ENCODE results near the gene CNGB1.
"Not testable (repeated sequence)": the region's sequence is repeated elsewhere in the genome, so short reads cannot be mapped to it uniquely, and the experiment has no call there.

CNGB1 gene

GRCh38 chr16:57970970-57971369, at the start of gene CNGB1:
Gene CNGB1 (minus strand): TSS chr16:57971128. CDS start chr16:57967286, 3,842 bp downstream.
- no peak for DNase-seq

DNA sequence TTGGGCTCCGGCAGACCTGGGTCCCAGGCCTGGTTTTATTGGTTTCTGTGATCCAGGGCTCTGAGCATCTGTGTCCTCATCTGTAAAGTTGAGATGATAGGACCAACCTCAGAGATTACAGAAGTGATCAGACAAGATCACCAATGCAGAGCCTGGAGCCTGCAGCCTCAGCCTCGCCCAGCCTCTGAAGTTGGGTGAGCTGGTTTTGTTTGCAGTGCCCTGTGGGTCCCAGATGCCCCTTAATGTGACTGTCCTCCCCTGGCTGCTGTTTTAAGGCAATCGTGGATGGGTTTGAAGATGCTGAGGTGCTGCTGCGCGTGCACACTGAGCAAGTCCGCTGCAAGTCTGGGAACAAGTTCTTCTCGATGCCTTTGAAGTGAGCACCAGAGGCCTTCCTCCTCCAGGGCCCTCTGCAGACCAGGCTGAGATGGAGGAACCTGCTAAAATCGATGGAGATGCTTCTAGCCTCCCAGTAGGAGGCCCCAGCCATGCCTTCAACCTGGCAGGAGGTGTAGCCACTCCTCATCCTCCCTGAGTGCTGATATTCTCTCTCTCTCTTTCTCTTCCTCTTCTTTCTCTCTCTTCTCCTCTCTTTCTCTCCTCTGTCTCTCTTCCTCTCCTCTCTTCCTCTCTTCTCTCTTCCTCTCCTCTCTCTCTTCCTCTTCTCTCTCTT, 49.1 kb upstream of the CNGB1 start:
- DNase-seq, result no peak

GRCh38 chr16:58018803-58019202, 47.9 kb upstream of the CNGB1 start:
- DNase-seq, result no peak

DNA sequence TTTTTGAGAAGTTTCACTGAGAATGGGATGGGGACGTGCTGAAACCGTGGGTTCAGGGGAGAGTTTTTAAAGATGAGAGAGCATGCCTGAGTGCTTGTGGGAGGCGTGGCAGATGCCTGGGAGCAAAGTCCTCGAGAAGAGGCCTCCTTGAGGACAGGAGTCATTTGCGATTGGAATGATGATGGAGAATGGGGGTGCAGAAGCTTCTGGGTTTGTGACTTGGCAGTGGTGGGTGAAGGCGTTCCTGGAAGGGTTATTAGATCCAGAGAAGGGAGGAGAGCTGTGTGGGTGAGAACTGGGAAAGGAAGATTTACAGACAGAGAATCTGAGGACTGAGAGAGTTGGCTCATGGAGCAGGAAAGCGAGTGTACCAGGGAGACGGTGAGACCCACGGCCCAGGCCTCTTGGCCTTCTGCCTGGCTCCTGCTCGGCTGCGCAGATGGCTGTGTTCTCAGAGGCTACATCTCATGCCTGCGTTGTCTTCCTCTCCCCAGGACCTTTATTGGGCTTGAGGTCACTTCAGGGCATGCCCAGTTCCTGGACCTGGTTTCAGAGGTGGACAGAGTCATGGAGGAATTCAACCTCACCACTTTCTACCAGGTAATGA, 46.0 kb upstream of the CNGB1 start:
- DNase-seq, result no peak

DNA sequence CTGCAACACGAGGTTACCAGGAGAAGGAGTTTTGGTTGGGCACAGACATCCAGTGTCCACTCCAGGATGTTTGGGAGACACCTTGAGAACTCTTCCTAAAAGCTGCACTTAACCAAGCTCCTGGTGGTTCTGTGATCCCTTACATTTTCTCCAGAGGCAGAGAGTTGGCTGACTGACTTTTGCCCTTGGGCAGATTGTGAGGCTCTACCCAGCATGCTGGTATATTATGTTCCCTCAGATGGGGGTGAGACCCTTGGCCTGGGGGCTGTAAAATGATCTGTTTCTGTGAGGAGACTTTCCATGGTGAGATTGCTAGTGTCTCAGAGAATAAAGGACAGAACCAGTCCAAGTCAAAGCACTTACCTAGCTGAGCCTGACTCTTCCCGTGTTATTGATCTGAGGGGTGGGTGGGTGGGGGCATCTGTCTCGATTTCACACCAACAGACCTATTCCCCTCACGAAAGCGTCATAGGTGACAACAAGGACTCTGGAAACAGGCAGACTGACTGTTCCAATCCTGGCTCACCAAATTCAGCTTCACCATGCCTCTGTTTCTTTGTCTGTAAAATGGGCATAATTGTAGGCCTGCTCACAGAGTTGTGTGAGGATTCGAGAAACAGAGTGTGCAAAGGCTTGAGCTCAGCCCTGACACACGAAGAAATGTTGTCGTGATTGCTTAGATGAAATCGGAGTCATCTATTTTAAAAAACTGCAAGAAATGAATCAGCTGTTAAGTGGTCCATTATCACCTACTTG, 42.5 kb upstream of the CNGB1 start:
- DNase-seq, result no peak

- DNase-seq, result no peak
Observed at GRCh38 chr16:58012481-58012880, 41.6 kb upstream of the CNGB1 start.

- DNase-seq, result no peak
Observed at GRCh38 chr16:58011652-58012051, 40.7 kb upstream of the CNGB1 start.

GRCh38 chr16:58010886-58011285, 40.0 kb upstream of the CNGB1 start:
- DNase-seq, result no peak

DNA sequence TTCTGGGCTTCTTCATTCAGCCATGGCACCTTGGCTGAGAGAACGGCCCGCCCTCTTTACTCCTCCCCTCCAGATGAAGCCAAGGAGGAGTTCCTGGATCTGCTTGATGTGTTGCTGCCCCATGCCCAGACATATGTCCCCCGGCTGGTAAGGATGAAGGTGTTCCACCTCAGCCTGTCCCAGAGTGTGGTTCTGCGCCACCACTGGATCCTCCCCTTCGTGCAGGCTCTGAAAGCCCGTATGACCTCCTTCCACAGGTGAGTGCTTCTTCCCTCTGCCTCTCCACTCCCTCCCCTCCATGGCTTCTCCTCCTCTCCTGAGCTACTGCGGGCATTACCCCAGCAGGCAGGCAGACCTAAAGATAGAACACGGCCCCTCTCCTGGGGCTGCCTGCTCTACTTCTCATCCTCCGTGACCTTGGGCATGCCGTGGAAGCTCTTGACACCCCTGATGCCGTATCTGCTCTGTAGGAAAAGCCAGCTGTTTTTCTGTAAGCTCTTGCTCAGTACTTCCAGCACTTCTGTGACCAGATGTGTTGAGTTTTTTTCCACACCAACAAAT, 39.0 kb upstream of the CNGB1 start:
- DNase-seq, result no peak

- DNase-seq, result not testable (repeated sequence)
Observed at GRCh38 chr16:58004736-58005135, 33.8 kb upstream of the CNGB1 start.

DNA sequence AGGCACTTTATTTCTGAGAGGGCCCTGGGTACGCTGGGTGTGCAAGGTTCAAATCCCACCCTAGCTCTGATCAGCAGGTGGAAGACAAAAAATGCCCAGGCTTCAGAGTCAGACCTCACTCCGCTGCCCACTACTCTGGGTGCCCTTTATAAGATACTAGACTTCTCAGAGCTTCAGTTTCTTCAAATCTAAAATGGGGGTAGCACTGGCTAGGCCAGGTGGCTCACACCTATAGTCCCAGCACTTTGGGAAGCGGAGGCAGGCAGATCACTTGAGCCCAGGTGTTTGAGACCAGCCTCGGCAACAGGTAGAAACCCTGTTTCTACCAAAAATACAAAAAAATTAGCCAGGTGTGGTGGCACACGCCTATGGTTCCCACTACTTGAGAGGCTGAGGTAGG, 32.0 kb upstream of the CNGB1 start:
- DNase-seq, result no peak

- DNase-seq, result no peak
Observed at GRCh38 chr16:58002416-58002800, 31.5 kb upstream of the CNGB1 start.

GRCh38 chr16:58001781-58002415, 31.0 kb upstream of the CNGB1 start:
- no peak for DNase-seq

DNA sequence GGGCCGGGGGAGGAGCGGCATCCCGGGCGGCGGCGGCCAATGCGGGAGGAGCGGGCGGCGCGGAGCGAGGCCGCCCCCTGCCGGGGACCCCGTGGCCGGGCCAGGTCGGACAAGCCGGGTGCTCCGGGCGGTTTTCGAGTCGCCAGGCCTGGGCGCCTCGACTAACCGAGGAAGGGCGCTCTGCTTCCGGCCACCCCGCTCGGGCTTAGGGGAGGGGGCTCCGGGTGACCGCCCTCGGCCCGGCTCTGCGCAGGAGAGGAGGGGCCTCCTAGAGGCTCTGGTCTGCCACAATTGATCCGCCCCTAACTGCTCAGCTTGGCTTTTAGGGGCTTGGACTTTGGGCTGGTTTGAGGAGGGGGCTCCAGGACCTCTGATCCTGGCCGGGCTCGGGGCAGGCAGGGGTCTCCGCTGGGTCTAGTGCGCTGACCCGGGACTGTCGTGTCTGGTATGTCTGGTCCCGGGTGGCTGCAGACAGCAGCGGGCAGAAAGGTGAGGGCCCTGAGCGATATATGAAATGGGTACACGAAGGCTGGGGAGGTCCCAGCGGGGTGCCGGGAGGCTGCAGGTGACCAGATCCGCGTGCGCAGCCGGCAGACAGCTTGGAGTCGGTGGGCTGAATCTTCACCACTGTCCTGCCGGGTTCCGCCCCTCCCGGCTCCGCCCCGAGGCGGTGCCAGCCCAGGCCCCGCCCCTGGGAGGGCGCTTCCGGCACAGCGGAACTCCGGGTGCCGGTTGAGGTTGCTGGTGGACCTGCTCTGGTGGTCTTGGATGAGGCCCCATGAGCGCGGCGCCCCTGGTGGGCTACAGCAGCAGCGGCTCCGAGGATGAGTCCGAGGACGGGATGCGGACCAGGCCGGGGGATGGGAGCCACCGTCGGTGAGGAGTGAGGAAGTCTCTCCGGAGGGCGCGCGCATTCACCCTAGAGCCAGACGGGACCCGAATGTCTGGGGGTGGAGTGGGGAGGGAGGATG, 30.1 kb upstream of the CNGB1 start, which contains the start of gene USB1:
Gene USB1 (plus strand): TSS at position 702 of the 971 bp plus-strand sequence. CDS start 77 bp downstream, at position 779.
- peak; percentile 84 to 89 for DNase-seq

DNA sequence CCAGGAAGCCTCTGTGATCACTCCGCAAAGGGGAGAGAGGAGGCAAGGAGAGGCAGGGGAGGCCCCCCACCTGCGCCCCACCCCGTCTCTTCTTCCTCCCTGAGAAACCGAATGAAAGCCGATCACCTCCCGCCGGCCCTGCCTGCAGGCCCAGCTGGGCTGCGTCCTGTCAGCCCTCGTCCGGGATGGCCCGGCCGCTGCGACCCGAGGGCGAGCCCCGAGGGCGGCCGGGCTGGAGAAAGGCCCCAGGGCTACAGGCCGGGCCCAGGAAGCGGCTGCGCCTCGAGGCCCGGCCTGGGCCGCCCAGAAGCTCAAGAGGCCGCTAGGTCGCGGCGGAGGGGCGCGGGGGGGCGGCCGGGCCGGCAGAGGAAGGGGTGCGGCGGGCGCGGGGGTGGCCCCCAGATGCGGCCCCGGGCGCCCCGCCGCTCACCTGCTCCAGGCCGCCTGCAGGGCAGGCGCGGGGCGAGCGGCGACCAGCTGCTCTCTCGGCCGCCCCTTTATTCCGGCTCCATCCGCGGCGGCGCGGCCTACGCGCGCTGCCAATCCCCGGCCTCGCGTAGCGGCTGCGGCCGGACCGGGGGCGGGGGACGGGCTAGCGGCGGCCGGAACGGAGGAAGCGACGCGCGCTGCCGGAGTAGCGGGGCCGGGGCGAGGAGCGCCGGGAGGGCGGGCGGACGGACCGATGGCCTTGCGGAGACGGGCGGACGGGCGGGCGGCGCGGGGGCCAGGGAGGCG, 29.2 kb upstream of the CNGB1 start, which contains the start of gene ZNF319:
Gene ZNF319 (minus strand): TSS at position 702 of the 735 bp plus-strand sequence. CDS start 2,407 bp downstream, outside the sequence.
- peak in 1 of 2 donors; percentile 26 for DNase-seq

DNA sequence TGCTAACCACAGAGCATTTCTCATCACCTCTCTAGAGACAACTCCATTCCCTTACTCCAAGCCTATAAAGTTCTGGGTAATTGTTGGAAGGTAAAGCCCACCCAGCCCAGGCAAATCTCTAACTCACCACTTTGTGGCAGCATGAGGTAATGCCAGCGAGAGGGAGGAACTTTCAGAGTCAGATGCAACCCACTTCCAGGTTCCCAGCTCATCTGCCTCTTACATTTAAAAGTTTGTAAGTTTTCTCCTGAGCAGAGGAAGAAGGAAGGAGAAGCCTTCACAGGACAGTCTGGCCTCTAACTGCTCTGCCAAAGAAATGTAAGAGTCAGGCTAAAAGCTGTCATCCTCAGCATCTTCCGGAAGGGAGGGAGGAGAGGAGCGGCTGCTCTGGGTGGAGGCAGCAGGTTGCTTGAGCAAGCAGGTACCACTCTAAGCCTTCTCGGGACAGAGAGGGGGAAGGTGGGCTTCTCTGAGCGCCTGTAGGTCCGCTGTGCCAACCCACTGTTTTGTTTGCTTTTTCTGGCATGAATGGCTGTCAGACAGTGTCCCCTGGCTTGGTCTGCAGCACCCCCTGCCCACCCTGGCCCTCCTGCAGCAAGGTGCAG, 28.5 kb upstream of the CNGB1 start:
- peak in 1 of 2 donors; percentile 49 for DNase-seq

DNA sequence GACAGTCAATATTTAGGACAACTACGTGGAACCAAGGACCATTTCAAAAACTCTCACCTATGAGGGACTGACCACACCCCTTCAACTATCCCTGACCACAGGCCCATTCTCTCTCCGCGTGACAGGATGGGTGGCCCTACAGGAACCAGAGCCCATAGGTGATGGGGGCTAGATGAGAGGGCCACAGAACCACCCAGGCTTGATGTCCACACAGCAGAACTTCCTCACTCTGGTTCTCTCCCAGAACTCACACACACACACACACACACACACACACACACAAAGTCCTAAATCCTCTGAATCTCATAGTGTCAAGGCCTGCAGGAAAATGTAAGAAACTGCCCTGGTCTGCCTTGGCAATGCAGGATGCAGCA, 28.1 kb upstream of the CNGB1 start:
- DNase-seq, result no peak

DNA sequence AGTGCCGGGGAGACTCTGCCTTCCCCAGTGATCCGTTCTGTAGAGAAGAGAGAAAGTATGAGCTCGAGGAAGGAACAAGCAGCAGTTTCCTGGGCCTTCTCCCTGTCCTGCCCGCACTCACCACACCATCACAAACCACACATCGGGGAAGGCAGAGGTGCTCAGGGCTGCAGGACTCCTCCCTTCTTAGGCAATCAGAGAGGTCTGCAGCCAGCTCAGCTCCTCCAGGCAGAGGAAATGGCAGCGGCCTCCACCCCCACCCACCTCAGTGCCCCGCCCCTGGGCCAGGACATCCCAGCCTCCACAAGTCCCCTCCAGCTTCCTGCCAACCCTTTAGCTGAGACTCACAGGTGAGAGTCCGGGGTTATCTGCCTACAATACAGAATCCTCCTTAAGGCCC, 27.6 kb upstream of the CNGB1 start:
- peak; percentile 50 to 72 for DNase-seq

DNA sequence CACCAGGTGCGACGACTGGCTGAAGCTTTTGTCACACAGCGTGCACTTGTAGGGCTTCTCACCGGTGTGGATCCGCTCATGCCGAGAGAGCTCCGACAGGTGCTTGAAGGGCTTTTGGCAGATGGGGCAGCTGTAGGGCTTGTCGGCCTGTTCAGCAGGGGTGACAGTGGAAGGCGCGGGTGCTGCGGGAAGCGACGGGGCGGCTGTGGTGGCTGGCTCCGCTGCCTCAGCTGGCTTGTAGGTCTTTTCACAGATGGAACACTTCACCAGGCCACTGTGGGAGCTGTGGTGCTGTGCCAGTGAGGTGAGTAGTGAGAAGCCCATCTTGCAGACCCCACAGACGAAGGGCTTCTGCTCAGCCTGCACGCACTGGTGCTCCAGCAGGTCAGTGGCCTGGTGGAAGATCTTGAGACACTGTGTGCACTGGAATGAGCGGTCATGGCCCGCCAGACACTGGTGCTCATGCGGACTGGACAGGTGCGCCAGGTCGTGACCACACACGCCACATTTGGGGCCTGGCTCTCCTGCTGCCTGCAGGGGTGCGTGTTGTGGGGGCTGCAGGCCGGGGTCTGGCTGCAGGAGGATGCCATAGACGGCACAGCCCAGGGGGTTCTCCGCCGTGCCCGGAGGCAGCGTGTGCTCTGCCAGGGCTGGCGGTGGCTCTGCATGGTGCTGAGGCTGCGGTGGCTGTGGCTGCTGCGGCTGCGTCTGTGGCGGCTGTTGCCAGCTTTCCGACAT, 26.8 kb upstream of the CNGB1 start:
- DNase-seq, result no peak

DNA sequence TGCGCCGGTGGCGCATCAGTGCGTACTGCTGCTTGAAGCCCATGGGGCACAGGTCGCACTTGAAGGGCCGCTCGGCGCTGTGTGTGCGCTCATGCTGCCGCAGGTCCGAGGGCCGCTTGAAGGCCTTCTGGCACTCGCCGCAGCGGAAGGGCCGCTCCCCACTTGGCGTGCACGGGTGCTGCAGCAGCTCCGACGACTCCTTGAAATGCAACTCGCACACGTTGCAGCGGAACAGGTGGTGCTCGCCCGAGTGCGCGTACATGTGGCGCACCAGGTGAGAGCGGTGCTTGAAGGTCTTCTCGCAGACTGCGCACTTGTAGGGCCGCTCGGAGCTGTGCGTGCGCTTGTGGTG, 26.2 kb upstream of the CNGB1 start:
- DNase-seq, result no peak
